ENCODE data around the gene TIMM17B.

The TIMM17B gene

DNA sequence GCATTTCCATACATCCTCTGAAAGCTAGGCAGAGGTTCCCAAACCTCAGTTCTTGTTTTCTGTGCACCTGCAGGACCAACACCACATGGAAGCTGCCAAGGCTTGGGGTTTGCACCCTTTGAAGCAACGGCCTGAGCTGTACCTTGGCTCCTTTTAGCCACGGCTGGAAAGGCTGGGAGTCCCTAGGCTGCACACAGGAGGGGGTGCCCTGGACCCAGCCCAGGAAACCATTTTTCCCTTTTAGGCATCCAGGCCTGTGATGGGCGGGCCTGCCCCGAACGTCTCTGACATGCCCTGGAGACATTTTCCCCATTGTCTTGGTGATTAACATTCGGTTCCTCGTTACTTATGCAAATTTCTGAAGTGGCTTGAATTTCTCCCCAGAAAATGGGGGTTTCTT, 44.7 kb downstream of the TIMM17B start:
- H3K4me3 ChIP-seq (ENCODE audit: low read depth, low read length) = no peak overlapping the region
- no peak for DNase-seq (ENCODE audit: low read depth)

DNA sequence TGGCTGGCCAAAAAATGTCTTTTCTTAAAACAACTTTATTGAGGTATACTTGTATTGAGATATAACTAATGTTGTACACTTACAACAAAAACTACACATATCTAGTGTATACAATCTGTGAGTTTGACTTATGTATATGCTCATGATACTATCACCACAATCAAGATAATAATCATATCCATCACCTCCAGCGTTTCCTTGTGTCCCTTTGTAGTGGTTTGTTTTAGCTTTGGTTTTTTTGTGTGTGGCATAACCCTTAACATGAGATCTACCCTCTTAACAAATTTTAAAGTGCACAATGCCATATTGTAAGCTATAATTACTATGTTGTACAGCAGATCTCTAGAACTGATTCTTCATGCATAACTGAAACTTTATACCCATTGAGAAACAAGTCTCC, 48.7 kb downstream of the TIMM17B start:
- DNase-seq (ENCODE audit: low read depth) = no peak
- H3K4me3 ChIP-seq (ENCODE audit: low read depth, low read length) = no peak overlapping the region
